DMS114 treated with DMSO at 0.1 percent for 48 hours (cell line): Measurements from ENCODE around the gene STX16.

ENCODE experiments used
- DNase-seq: peaks from one replicate; lab custom pipeline; 2025; ENCODE audit not compliant: unreplicated experiment; lab: John Stamatoyannopoulos, UW

STX16 gene

GRCh38 chr20:58709703-58710039 lies 58.6 kb downstream of the STX16 start:
- no peak for DNase-seq

- no peak for DNase-seq
These were observed 59.6 kb downstream of the STX16 start for GRCh38 chr20:58710481-58711265.

DNA sequence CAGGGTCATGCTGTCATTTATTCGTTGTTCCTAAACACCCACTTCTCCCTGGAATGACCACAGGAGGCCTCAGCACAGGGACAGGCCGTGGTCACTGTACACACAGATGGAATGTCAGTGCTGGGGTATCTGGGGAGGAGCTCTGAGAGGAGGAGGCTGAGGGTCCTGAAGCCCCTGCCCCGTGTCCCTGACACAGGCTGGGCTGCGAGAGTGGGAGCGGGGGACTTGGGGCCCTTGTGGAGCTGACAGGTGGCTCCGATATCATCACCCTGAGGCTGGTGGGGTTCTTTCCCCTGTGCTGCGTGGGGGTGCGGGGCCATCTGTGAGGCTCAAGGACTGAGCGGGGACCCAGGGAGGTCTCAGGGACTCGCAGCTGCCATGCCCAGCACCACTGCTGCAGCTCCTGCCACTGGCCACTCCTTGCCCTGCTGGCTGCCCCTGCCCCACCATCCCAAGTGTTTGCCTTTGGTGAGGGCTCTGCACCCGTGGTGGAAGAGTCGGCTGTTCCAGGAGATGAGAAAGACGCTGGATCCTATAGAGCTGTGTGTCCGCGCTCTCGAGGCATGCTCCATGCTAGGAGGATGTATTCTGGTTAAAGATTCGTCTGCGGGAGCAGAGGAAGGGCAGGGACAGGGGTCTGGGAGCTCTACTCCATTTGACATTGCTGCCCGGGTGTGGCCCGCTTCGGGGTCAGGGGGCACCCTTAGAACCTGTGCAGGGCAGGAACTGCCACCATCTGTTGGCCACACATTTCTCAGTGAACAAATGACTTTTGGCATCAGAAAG lies 60.4 kb downstream of the STX16 start:
- no peak for DNase-seq

GRCh38 chr20:58712151-58712791 lies 61.2 kb downstream of the STX16 start:
- no peak for DNase-seq

GRCh38 chr20:58712806-58713731 lies 62.0 kb downstream of the STX16 start:
- DNase-seq, result no peak

GRCh38 chr20:58713801-58714339 lies 62.8 kb downstream of the STX16 start:
- DNase-seq, result no peak

- no peak for DNase-seq
These were observed 63.3 kb downstream of the STX16 start for GRCh38 chr20:58714340-58714922.

- DNase-seq, result no peak
These were observed 63.9 kb downstream of the STX16 start for GRCh38 chr20:58714923-58715351.

GRCh38 chr20:58715391-58715800 lies 64.3 kb downstream of the STX16 start:
- DNase-seq, result no peak

DNA sequence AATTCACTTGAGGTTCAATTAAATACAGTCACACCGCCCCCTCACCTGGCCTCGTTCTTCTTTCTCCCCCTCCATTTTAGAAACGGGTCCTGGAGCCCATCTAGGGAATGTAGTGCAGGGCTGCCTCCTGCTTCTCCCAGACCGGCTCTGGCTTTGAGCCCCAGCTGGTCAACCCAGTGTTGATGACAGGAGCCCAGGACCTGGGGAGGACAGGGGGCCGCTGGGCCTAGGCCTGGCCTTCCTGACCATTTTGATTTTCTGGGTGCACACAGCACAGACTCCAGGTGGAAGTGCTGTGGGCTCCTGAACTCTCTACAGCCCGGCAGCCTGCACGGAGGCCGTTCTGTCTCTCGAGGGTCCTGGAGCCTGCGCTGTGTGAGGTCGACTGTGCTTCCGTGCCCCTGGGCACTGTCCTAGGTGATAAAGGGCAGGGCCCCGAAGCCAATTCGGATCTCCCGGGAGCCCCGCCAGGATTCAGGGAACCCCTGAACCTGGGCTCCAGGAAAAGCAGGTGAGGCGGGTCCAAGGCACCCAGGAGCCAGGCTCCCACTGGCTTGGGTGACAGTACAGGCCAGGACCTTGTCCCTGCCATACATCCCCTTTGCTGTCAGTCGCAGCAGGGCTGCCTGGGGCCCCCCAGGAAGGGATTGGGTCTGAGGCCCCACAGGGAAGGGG lies 64.9 kb downstream of the STX16 start:
- DNase-seq, result no peak

DNA sequence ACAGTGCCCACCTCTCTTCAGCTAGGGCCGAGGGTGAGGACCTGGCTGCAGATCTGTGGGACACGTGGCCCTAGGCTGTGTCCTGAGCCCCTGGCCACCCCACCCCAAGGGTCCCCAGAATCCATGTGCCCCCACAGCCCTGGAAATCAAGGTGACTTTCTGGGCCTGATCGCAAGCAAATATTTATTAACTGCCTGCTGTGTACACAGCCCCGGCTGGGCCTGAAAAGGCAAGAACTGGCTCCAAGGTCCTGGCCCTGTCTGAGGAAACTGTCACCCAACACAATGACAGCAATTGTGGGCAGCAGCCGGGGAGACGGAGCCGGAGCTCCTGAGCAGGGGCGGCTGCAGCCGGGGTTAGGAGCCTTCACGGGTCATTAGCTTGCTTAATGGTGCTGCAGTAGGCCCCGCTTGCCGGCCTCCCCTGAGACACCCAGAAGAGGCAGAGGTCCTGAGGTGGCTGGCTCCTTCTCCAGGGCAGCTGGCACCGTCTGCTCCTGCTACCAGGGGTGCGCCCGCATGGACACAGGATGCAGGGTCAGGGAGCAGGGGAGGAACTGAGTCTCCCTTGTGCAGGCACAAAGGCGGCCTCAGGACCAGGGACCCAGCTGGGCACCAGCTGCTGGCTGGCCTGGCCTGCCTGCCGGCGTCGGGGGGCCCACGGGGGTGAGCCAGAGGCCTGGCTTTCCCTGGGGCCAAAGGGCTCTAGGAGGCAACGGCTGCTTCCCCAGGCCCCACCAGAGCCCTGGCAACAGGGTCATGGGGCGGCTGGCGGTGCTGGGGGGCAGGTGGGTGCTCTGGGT lies 65.6 kb downstream of the STX16 start:
- DNase-seq, result no peak

DNA sequence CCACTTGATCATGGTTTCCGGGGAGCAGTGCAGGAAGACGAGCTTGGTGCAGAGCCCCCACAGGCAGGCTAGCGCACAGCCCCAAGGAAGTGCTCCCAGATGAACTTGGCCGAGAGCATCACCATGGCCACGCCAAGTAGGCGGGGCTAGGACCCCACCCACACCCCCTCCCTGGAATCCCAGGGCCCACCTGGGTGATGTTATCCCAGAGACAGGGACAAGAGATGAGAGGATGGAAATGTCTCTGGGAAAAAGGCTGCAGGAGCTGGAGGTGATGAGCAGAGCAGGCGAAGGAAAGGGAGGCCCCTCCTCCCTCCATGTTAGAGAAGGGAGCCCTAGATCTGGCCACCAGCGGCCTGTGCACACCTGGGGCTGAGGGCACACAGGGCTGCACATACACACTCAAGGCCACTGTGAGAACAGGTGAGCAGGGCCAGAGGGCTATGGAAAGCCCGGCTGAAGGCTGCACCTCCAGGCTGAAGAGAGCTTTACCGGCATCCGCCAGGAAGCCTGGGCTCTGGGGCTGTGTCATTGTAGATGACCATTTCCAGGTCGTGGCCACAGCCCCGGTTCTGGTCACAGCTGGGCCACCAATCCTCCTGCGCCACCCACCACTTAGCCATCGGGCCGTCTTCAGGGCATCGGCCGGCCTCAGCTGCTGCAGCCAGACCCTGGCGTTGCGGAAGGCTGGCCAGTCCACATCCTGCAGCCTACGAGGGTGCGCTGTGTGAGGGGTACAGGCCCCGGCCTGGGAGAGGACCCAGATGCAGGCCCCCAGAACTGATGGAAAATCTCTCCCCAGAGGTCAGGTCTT lies 66.4 kb downstream of the STX16 start:
- no peak for DNase-seq

DNA sequence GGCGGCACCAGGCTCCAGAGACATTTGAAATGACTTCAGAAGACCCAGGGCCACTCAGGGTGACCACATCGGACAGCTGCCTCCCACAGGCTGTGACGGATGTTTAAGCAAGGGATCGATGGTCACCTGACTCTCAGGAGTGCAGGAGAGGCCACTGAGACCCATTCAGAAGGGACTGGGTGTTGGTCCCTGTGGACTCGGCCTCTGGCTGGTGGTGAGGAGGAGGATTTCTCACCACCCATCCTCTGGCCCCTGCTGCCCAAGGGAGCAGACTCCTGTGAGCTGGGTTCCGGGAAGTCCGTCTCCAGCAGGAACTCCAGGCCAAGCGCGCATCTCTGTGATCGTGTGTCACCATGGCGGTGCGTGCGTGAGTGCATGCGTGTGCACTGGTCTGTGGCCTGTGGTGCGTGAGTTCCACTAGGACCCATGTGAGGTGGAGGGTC lies 67.1 kb downstream of the STX16 start:
- DNase-seq, result no peak

DNA sequence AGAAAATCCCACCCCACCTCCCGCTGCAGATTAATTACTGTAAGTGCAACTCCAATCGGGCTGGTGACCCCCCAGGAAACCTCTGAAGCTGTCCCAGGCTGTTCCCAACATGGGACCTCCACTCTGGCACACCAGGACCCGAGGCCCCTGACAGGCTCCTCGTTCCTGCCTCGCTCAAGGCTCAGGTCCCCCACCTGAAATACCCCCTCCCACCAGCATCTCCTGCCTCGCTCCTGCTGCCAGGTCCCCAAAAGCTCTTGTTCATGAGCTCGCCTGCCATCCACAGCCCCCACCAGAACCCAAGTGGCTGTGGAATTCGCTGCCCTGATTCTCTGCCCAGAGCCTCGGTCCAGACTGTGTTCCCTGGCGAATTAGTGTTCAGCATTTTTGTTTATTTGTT lies 67.6 kb downstream of the STX16 start:
- no peak for DNase-seq

GRCh38 chr20:58719258-58719657 lies 68.2 kb downstream of the STX16 start:
- no peak for DNase-seq

DNA sequence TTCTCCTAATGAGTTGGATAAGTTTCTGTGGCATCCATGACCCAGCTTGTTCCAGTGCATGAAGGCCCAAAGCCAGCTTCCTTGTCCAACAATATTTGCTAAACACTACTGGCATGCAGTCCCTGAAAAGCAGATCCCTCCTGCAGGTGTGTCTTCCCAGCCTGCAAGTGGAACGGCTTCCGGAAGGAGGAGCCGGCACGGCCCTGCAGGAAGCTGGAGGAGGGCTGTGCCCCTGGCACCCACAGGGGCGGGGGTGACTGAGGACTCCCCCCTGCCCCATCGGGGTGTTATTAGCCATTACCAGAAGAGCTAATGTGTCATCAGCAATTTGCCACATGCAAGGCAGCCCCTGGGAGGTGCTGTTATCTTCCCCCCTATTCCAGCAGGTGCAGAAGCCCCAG lies 68.9 kb downstream of the STX16 start:
- no peak for DNase-seq

DNA sequence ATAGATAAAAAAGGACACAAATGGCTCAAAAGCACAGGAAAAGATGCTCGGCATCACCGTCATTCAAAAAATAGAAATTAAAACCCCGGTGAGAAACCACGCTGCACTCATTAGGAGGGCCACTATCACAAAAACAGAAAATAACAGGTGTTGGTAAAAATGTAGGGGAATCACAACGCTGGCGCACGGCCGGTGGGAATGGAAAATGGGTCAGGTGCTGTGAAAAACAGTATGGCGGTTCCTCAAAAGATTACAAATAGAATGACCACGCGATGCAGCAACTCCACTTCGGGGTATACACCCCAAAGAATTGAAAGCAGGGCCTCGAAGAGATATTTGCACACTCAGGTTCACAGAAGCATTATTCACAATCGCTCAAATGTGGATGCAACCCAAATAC lies 69.8 kb downstream of the STX16 start:
- DNase-seq, result no peak
